ENCODE measurements around the gene SOX1. TPM values are rescaled to one million over a fixed set of nuclear protein-coding genes. Genes with fewer than 3 reads are reported as not detected.

SOX1 gene
- total and polyA plus RNA-seq, 9 of the 15 experiments (the other 6 are each of a cell fraction or from before 2014, with no cell fraction given): not detected

DNA sequence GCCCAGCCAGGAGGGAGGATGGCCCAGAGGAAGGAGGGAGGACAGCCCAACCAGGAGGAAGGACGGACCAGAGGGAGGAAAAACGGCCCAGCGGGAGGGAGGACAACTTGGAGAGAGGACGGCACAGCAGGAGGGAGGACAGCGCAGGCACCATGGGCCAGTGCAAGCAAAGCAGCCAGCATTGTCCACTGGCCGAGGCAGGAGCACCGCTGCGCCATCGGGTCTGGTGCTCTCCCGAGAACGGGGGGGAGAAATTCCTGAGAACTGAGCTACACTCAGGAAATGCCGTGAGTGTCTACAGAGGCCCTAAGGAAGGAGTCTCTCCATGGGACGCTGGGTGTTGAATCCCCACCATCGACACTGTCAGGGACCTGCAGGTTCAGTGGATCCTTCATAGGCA, 38.5 kb upstream of the SOX1 start:
- Histone ChIP-seq H4K20me1 (replicated peaks; ENCODE audit: control insufficient read depth, insufficient read depth, low read length) (no peaks in the 10 kb centered on the region), H3K9ac (ENCODE audit: insufficient read depth in 1 of 2, low read depth in 2 of 2, low read length in 2 of 2) (no peak overlapping the region), H3K27ac (ENCODE audit: extremely low read depth, low read depth, low read length) (no peak overlapping the region), H3K4me3 (no peak overlapping the region), H3K9me1 (ENCODE audit: control insufficient read depth, insufficient read depth, low read length) (no peaks in the 10 kb centered on the region), H3K4me1 (replicated peaks in 1 of 2; ENCODE audit: control insufficient read depth in 2 of 2, insufficient read depth in 2 of 2, low read length in 2 of 2) (no peaks in the 10 kb centered on the region), H3K9me3 (replicated peaks; ENCODE audit: control insufficient read depth, insufficient read depth, low read depth, low read length) (no peaks in the 10 kb centered on the region), H2AFZ (ENCODE audit: low read depth, low read length) (no peak overlapping the region), H3K27me3 (ENCODE audit: control insufficient read depth in 2 of 2, insufficient read depth in 2 of 2, low read length in 2 of 2) (peaks cover 0 to 25% of the 10 kb centered on the region in 2 experiments; a peak in 2 of 5 replicates), H3K4me2 (ENCODE audit: insufficient read depth, low read length) (no peak overlapping the region), H3K79me2 (ENCODE audit: control insufficient read depth, insufficient read depth, low read length) (no peaks in the 10 kb centered on the region), H3K36me3 (ENCODE audit: control insufficient read depth, insufficient read depth, low read length) (no peaks in the 10 kb centered on the region)
- intact Hi-C loops (cut with micrococcal nuclease): no loop called here
- CTCF ChIA-PET (ENCODE audit: low intra/inter-chr PET ratio): no interaction called here
- TF ChIP-seq ZNF263 (CRISPR knock-in tag; IDR thresholded peaks at IDR 0.05; ENCODE audit: borderline replicate concordance) (peak; percentile 43; the same call in 1 of the 2 replicates), TCFL5 (CRISPR knock-in tag; conservative IDR thresholded peaks at IDR 0.05) (no peak), CAMTA2 (CRISPR knock-in tag; conservative IDR thresholded peaks at IDR 0.05) (no peak), ZNF232 (CRISPR knock-in tag; IDR thresholded peaks at IDR 0.05) (no peak), SMAD2 (IDR thresholded peaks at IDR 0.05; ENCODE audit: low read depth, low read length) (no peak), HDAC3 (IDR thresholded peaks at IDR 0.05; ENCODE audit: borderline replicate concordance, partially characterized antibody) (no peak)
- TF ChIP-seq, protein P1, sequence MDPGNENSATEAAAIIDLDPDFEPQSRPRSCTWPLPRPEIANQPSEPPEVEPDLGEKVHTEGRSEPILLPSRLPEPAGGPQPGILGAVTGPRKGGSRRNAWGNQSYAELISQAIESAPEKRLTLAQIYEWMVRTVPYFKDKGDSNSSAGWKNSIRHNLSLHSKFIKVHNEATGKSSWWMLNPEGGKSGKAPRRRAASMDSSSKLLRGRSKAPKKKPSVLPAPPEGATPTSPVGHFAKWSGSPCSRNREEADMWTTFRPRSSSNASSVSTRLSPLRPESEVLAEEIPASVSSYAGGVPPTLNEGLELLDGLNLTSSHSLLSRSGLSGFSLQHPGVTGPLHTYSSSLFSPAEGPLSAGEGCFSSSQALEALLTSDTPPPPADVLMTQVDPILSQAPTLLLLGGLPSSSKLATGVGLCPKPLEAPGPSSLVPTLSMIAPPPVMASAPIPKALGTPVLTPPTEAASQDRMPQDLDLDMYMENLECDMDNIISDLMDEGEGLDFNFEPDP (CRISPR knock-in tag; IDR thresholded peaks at IDR 0.05): no peak
- TF ChIP-seq, protein P2, sequence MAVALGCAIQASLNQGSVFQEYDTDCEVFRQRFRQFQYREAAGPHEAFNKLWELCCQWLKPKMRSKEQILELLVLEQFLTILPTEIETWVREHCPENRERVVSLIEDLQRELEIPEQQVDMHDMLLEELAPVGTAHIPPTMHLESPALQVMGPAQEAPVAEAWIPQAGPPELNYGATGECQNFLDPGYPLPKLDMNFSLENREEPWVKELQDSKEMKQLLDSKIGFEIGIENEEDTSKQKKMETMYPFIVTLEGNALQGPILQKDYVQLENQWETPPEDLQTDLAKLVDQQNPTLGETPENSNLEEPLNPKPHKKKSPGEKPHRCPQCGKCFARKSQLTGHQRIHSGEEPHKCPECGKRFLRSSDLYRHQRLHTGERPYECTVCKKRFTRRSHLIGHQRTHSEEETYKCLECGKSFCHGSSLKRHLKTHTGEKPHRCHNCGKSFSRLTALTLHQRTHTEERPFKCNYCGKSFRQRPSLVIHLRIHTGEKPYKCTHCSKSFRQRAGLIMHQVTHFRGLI (CRISPR knock-in tag; IDR thresholded peaks at IDR 0.05): no peak
- ATAC-seq (no peak), FAIRE-seq (no peak), DNase-seq (ENCODE audit: extremely low read depth in 1 of 4, low spot score in 3 of 4) (no peak)
- WGBS (ENCODE audit: insufficient coverage, low coverage, missing lambda C conversion rate): 0% methylated on average over 4 of the region's 14 CpGs
- in situ Hi-C loops (cut with MboI): no loop called here
- POLR2A ChIA-PET: no interaction called here
- BruUV-seq (replicated peaks): no TSS peak

Measured in K562 (cell line).